Measurements from ENCODE around the gene EXOC4. TPM values are rescaled to one million over a fixed set of nuclear protein-coding genes. Genes with fewer than 3 reads are reported as not detected.

EXOC4 gene
- total RNA-seq, 3 donors from 2014 or later = 88.3 to 136 (median 99.6) TPM

DNA sequence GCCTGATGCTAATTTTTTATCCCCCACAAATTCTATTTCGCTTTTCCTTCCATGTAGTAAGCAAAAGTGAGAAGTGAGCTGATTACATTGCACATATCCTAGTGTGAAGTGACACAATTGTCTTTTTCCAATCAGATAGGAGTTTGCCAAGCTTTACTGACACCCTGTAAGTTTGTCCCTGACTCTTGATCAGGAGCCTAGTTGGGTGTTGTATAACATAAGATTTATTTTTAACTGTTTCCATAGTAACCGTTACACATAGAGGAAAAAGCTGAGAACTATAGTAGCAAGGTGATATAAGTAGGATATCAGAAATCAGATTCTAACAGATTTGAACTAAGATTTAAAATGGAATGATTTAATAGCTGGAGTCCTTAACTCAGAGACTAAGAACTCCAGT is 31.2 kb downstream of the EXOC4 start:
- intact Hi-C loops (cut with DNase I; ENCODE audit: low total_unique reads) = no loop called here
- H3K27me3 ChIP-seq = no peaks in the 10 kb centered on the region
- H3K36me3 ChIP-seq = no peaks in the 10 kb centered on the region
- TF ChIP-seq, protein P1, sequence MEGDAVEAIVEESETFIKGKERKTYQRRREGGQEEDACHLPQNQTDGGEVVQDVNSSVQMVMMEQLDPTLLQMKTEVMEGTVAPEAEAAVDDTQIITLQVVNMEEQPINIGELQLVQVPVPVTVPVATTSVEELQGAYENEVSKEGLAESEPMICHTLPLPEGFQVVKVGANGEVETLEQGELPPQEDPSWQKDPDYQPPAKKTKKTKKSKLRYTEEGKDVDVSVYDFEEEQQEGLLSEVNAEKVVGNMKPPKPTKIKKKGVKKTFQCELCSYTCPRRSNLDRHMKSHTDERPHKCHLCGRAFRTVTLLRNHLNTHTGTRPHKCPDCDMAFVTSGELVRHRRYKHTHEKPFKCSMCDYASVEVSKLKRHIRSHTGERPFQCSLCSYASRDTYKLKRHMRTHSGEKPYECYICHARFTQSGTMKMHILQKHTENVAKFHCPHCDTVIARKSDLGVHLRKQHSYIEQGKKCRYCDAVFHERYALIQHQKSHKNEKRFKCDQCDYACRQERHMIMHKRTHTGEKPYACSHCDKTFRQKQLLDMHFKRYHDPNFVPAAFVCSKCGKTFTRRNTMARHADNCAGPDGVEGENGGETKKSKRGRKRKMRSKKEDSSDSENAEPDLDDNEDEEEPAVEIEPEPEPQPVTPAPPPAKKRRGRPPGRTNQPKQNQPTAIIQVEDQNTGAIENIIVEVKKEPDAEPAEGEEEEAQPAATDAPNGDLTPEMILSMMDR (IDR thresholded peaks at IDR 0.05) = no peak
- TF ChIP-seq POLR2AphosphoS5 (IDR thresholded peaks at IDR 0.05) (no peak), POLR2A (IDR thresholded peaks at IDR 0.05) (no peak)
- no peak overlapping the region for H3K4me3 ChIP-seq
- DNase-seq (ENCODE audit: low spot score in 2 of 2) = no peak
- H3K27ac ChIP-seq = no peak overlapping the region
- H3K4me1 ChIP-seq = no peaks in the 10 kb centered on the region
- no peaks in the 10 kb centered on the region for H3K9me3 ChIP-seq

DNA sequence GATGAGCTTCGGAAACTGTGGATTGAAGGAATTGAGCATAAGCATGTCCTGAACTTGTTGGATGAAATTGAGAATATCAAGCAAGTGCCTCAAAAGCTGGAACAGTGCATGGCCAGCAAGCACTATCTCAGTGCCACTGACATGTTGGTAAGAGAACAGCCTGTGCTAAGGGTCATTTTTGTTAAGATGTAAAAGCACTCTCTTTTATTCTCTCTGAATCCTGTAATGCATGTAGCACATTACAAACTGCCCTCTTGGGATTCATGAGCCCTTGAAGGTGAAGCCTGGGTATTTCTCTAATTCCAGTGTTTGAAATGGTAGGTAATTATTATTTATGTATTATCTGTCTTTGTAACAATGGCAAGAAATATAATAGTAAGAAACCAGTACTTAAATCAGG is 36.1 kb downstream of the EXOC4 start:
- Histone ChIP-seq H3K9me3 (no peaks in the 10 kb centered on the region), H3K4me1 (no peaks in the 10 kb centered on the region), H3K27ac (no peak overlapping the region), H3K36me3 (no peaks in the 10 kb centered on the region), H3K27me3 (no peaks in the 10 kb centered on the region), H3K4me3 (no peak overlapping the region)
- no peak for DNase-seq (ENCODE audit: low spot score in 2 of 2)
- TF ChIP-seq, protein P1 (IDR thresholded peaks at IDR 0.05) = no peak
- TF ChIP-seq POLR2AphosphoS5 (IDR thresholded peaks at IDR 0.05) (no peak), POLR2A (IDR thresholded peaks at IDR 0.05) (no peak)
- intact Hi-C loops (cut with DNase I; ENCODE audit: low total_unique reads) = no loop called here

DNA sequence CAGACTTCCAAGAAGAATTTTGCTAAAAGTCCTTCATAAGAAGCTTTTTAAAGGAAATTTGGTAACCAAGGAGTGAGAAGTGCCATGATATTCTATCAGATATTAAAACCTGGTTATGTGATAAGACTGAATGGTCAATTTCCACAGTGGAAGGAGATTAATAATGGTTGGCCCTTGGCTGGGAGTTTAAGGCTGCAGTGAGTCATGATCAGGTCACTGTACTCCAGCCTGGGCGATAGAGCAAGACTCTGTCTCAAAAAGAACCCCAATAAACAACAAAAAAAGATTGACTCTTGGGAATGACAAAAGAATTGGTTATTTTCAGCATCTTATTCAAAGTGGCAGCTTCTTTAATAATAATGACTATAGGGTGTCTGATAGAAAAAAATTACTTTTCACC is 37.2 kb downstream of the EXOC4 start:
- no peaks in the 10 kb centered on the region for H3K4me1 ChIP-seq
- no peak for TF ChIP-seq POLR2AphosphoS5 (IDR thresholded peaks at IDR 0.05)
- TF ChIP-seq, protein P1 (IDR thresholded peaks at IDR 0.05) = no peak
- no peak for TF ChIP-seq POLR2A (IDR thresholded peaks at IDR 0.05)
- H3K27me3 ChIP-seq = no peaks in the 10 kb centered on the region
- no peak overlapping the region for H3K4me3 ChIP-seq
- intact Hi-C loops (cut with DNase I; ENCODE audit: low total_unique reads) = no loop called here
- H3K27ac ChIP-seq = no peak overlapping the region
- no peaks in the 10 kb centered on the region for H3K9me3 ChIP-seq
- no peaks in the 10 kb centered on the region for H3K36me3 ChIP-seq
- no peak for DNase-seq (ENCODE audit: low spot score in 2 of 2)

DNA sequence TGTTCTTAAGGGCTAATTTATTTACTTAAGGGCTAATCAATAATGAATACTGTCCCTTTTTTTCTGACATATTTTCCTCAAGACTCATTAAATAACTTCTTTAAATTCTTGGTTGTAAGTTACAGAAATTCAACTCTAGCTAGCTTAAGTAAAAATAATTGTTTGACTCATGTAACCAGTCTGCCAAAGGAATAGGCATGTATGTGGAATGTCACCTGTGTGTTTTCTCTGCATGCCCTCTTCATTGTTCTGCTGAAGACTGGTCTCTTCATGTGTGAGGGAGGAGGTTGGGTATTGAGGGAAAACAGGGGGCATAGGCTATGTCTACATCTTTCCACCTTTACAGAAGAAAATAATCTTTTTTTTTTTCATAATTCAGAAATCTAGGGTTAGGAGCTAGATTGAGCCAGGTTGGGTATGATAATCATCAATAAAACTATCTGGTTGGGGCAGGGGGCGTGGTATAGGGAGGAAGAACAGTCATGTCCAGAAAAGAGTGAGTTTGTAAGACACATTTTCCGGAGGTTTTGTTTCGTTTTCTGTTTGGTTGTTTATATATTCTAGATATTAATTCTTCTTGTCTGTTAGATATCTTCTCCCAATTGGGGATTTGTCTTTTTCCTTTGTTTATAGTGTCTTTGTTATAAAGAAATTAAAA is 37.9 kb downstream of the EXOC4 start:
- no peaks in the 10 kb centered on the region for H3K4me1 ChIP-seq
- DNase-seq (ENCODE audit: low spot score in 2 of 2) = no peak
- TF ChIP-seq, protein P1 (IDR thresholded peaks at IDR 0.05) = no peak
- TF ChIP-seq POLR2A (IDR thresholded peaks at IDR 0.05) = no peak
- no peak for TF ChIP-seq POLR2AphosphoS5 (IDR thresholded peaks at IDR 0.05)
- no peaks in the 10 kb centered on the region for H3K36me3 ChIP-seq
- no peak overlapping the region for H3K27ac ChIP-seq
- no peaks in the 10 kb centered on the region for H3K27me3 ChIP-seq
- intact Hi-C loops (cut with DNase I; ENCODE audit: low total_unique reads) = no loop called here
- H3K9me3 ChIP-seq = no peaks in the 10 kb centered on the region
- H3K4me3 ChIP-seq = no peak overlapping the region

DNA sequence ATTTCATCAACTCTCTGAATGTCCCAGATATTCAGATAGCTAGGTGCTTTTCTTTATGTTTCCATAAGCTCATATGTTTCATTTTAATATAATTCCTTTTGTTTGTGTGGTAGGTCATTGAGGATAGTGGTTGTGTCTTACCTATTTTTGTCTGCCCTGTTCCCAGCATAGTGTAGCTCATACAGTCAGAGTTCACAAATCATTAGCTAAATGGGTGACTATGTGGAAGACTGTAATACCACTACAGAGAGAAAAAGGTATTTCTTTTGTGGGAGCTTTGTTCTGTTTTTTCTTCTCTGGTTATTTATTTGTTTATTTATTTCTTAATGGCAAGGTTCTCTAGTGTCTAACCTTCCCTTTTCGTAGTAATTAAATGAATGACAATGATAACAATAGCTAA is 39.8 kb downstream of the EXOC4 start:
- no peaks in the 10 kb centered on the region for H3K27me3 ChIP-seq
- no peaks in the 10 kb centered on the region for H3K9me3 ChIP-seq
- TF ChIP-seq POLR2A (IDR thresholded peaks at IDR 0.05) (no peak), POLR2AphosphoS5 (IDR thresholded peaks at IDR 0.05) (no peak)
- TF ChIP-seq, protein P1 (IDR thresholded peaks at IDR 0.05) = no peak
- no peaks in the 10 kb centered on the region for H3K36me3 ChIP-seq
- H3K27ac ChIP-seq = no peak overlapping the region
- H3K4me1 ChIP-seq = no peaks in the 10 kb centered on the region
- intact Hi-C loops (cut with DNase I; ENCODE audit: low total_unique reads) = no loop called here
- no peak overlapping the region for H3K4me3 ChIP-seq
- no peak for DNase-seq (ENCODE audit: low spot score in 2 of 2)
